Transverse colon (tissue), 4 donors: ENCODE data around the gene TBC1D12. TPM values are rescaled to one million over a fixed set of nuclear protein-coding genes. Genes with fewer than 3 reads are reported as not detected.

Source experiments
- DNase-seq: peaks from one replicate; pipeline ENCODE4 v3.0.0-alpha.2; 2019
- H3K27ac ChIP-seq, 4 donors: fragments of 200-600 bp; sonication (generic); 2 replicates each; pipeline ENCODE4 v1.5.1; 2016 to 2018; ENCODE audit warnings: inconsistent platforms in 4 of 4
- H3K27me3 ChIP-seq: fragments of 200-600 bp; sonication (generic); 2 replicates; pipeline ENCODE4 v1.5.1; 2017; ENCODE audit warnings: inconsistent platforms
- H3K36me3 ChIP-seq, 4 donors: fragments of 200-600 bp; sonication (generic); 2 replicates each; pipeline ENCODE4 v1.5.1; 2017 to 2019; ENCODE audit warnings: inconsistent platforms in 4 of 4
- H3K4me1 ChIP-seq, 4 donors: fragments of 200-600 bp; sonication (generic); 2 replicates each; pipeline ENCODE4 v1.5.1; 2017 to 2020; ENCODE audit warnings: inconsistent platforms in 4 of 4
- H3K4me3 ChIP-seq, 4 donors: fragments of 200-600 bp; sonication (generic); 1 replicate in 1 of 4; 2 replicates in 3 of 4; pipeline versions ENCODE4 v1.5.1 to v1.6.1; 2017 to 2019; ENCODE audit warnings: inconsistent platforms in 4 of 4
- H3K9me3 ChIP-seq, 2 donors: fragments of 200-600 bp; sonication (generic); 2 replicates each; pipeline ENCODE4 v1.5.1; 2017 to 2019; ENCODE audit warnings: inconsistent platforms in 2 of 2
- CTCF ChIP-seq, 5 experiments: fragments of 200-600 bp in 3 of 5; fragments of 450-650 bp in 2 of 5; sonication (generic) in 3 of 5; IDR thresholded peaks; 1 replicate in 2 of 5; 2 replicates in 3 of 5; pipeline ENCODE4 v1.5.1; 2016 to 2017; ENCODE audit warnings: antibody characterized with exemption in 5 of 5, inconsistent platforms in 3 of 5, mild to moderate bottlenecking in 2 of 5, moderate library complexity in 1 of 5
- EP300 ChIP-seq: sonication (generic); formaldehyde crosslinking; IDR thresholded peaks from one replicate; pipeline ENCODE4 v1.6.1; 2017; ENCODE audit warnings: antibody characterized with exemption, low read depth
- POLR2A ChIP-seq: fragments of 450-650 bp; IDR thresholded peaks from one replicate; pipeline ENCODE4 v1.6.1; 2016; ENCODE audit warnings: antibody characterized with exemption, mild to moderate bottlenecking, moderate library complexity
- POLR2AphosphoS5 ChIP-seq, 3 donors: sonication (generic); formaldehyde crosslinking; IDR thresholded peaks; one replicate each; pipeline ENCODE4 v1.6.1; 2016; ENCODE audit warnings: antibody characterized with exemption in 3 of 3
- WGBS, 2 donors: methylation state at CpG; one replicate each; pipeline ENCODE4 v1.1.5; 2018; ENCODE audit warnings: low coverage in 1 of 2; 5-methylcytosine and 5-hydroxymethylcytosine counted together
- in situ Hi-C, 4 donors: fragments of 200-750 bp; cut with MboI; loops; one replicate each; pipeline versions ENCODE4 v1.15.0 to v1.15.1; 2017; ENCODE audit warnings: low sequenced_read_pairs in 3 of 4, low pct_ligation_motif_present in 1 of 4, low pct_unique_long_range_greater_than_20kb in 1 of 4
- intact Hi-C: fragments of 100-400 bp; cut with DNase I; formaldehyde crosslinking; loops from one replicate; pipeline ENCODE4 v1.15.1; 2023; ENCODE audit warnings: low total_unique reads
- total RNA-seq, 4 donors: library from RNA; depleted of rRNA; stranded (reverse); fragments of >200 nt; gene quantifications; one replicate each; pipeline ENCODE4 v1.1.0, GENCODE V29; 2016

Gene TBC1D12
- total RNA-seq, 4 donors from 2014 or later, result 27.2 to 58.0 (median 38.0) TPM

- Histone ChIP-seq H3K36me3 (no peaks in the 10 kb centered on the region), H3K27ac (no peak overlapping the region), H3K27me3 (no peaks in the 10 kb centered on the region), H3K9me3 (no peaks in the 10 kb centered on the region), H3K4me1 (no peaks in the 10 kb centered on the region), H3K4me3 (no peak overlapping the region)
- intact Hi-C loops (no loop called here), in situ Hi-C loops (no loop called here)
- TF ChIP-seq EP300 (no peak), POLR2A (no peak), POLR2AphosphoS5 (IDR thresholded peaks at IDR 0.05) (no peak), CTCF (IDR thresholded peaks at IDR 0.05) (no peak)
- no peak for DNase-seq
Measured at GRCh38 chr10:94571081-94571480, 168.7 kb downstream of the TBC1D12 start.

GRCh38 chr10:94571528-94571927, 169.2 kb downstream of the TBC1D12 start:
- H3K4me3 ChIP-seq, result no peak overlapping the region
- H3K36me3 ChIP-seq, result no peaks in the 10 kb centered on the region
- in situ Hi-C loops (no loop called here), intact Hi-C loops (no loop called here)
- TF ChIP-seq POLR2A (no peak), EP300 (no peak), CTCF (IDR thresholded peaks at IDR 0.05) (no peak), POLR2AphosphoS5 (IDR thresholded peaks at IDR 0.05) (no peak)
- no peak overlapping the region for H3K27ac ChIP-seq
- no peaks in the 10 kb centered on the region for H3K27me3 ChIP-seq
- no peaks in the 10 kb centered on the region for H3K9me3 ChIP-seq
- 69 to 81% methylated on average over 3 of the region's 3 CpGs for WGBS, 2 donors
- DNase-seq, result no peak
- H3K4me1 ChIP-seq, result no peaks in the 10 kb centered on the region

- DNase-seq, result no peak
- WGBS, 2 donors, result 86 to 100% methylated on average over 1 to 4 of the region's 4 CpGs
- no peak for TF ChIP-seq POLR2AphosphoS5 (IDR thresholded peaks at IDR 0.05)
- Histone ChIP-seq H3K9me3 (no peaks in the 10 kb centered on the region), H3K4me1 (no peaks in the 10 kb centered on the region), H3K27ac (no peak overlapping the region), H3K36me3 (no peaks in the 10 kb centered on the region), H3K4me3 (no peak overlapping the region), H3K27me3 (no peaks in the 10 kb centered on the region)
- intact Hi-C loops (no loop called here), in situ Hi-C loops (no loop called here)
Measured at GRCh38 chr10:94578790-94579189, 176.4 kb downstream of the TBC1D12 start.

GRCh38 chr10:94583124-94583523, 180.8 kb downstream of the TBC1D12 start:
- no peaks in the 10 kb centered on the region for H3K27me3 ChIP-seq
- H3K27ac ChIP-seq, result no peak overlapping the region
- H3K4me3 ChIP-seq, result no peak overlapping the region
- H3K4me1 ChIP-seq, result no peaks in the 10 kb centered on the region
- intact Hi-C loops, result no loop called here
- DNase-seq, result no peak
- TF ChIP-seq POLR2AphosphoS5 (IDR thresholded peaks at IDR 0.05) (no peak), EP300 (no peak), CTCF (IDR thresholded peaks at IDR 0.05) (no peak), POLR2A (no peak)
- no peaks in the 10 kb centered on the region for H3K9me3 ChIP-seq
- in situ Hi-C loops, result no loop called here
- H3K36me3 ChIP-seq, result no peaks in the 10 kb centered on the region

Other genes with a start within 250 kb of the TBC1D12 start
- gene NOC3L, start 39.6 kb upstream of the TBC1D12 start, total RNA-seq, result 10 to 100 TPM in 1 of 4 donors, 1 to 10 TPM in 2, under 1 TPM in 1; 0.20 to 11.7 (median 3.4) TPM
- gene HELLS, start 143.2 kb downstream of the TBC1D12 start, total RNA-seq, result 10 to 100 TPM in 1 of 4 donors, 1 to 10 TPM in 3; 1.9 to 15.1 (median 7.1) TPM